Chondrocyte (in vitro differentiated cells): ENCODE measurements around the gene PTMS. TPM values are rescaled to one million over a fixed set of nuclear protein-coding genes. Genes with fewer than 3 reads are reported as not detected.

Experiments
- DNase-seq: peaks from one replicate; pipeline ENCODE4 v3.0.0; 2021; ENCODE audit warnings: mixed read lengths, low spot score
- H3K27ac Mint-ChIP-seq: one replicate; pipeline ENCODE4 v1.8.0; 2021; ENCODE audit warnings: mild to moderate bottlenecking, moderate library complexity, mixed read lengths; ENCODE audit not compliant: unreplicated experiment
- H3K27me3 Mint-ChIP-seq: 2 replicates; pipeline ENCODE4 v1.8.0; 2021; ENCODE audit warnings: low read depth, mixed read lengths
- H3K36me3 Mint-ChIP-seq: 2 replicates; pipeline ENCODE4 v1.8.0; 2021; ENCODE audit warnings: low read depth, mixed read lengths
- H3K4me1 Mint-ChIP-seq: 2 replicates; pipeline ENCODE4 v1.8.0; 2021; ENCODE audit warnings: low read depth, mild to moderate bottlenecking, mixed read lengths
- H3K4me3 Mint-ChIP-seq: one replicate; pipeline ENCODE4 v1.8.0; 2021; ENCODE audit warnings: mild to moderate bottlenecking, moderate library complexity, mixed read lengths; ENCODE audit not compliant: unreplicated experiment
- H3K9me3 Mint-ChIP-seq: 2 replicates; pipeline ENCODE4 v1.8.0; 2021; ENCODE audit warnings: low read depth, mixed read lengths
- total RNA-seq: library from RNA; stranded (reverse); gene quantifications from 3 replicates; pipeline ENCODE4 v1.2.1, GENCODE V29; 2021
- TF ChIP-seq, protein P1 (sequence below): fragments of 200-600 bp; sonication (generic); IDR thresholded peaks from 2 replicates; pipeline ENCODE4 v1.5.0; 2021; ENCODE audit warnings: antibody characterized with exemption, mild to moderate bottlenecking, moderate library complexity

The PTMS gene
- total RNA-seq, 1 donor from 2014 or later = 463 TPM

DNA sequence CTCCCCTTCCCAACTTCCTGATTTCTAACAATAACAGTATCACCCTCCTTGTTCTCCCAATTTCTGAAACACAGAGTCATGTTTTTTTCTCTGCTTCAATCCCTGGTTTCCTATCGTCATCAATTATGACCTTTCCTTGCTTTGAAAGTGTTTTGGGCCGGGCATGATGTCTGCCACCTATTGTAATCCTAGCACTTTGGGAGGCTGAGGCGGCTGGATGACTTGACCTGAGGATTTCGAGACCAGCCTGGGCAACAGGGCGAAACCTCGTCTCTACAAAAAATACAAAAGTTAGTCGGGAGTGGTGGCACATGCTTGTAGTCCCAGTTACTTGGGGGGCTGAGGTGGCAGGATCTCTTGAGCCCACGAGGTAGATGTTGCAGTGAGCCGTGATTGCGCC lies 42.9 kb downstream of the PTMS start:
- Mint-ChIP-seq H3K9me3 (peaks cover 2% of the 10 kb centered on the region), H3K36me3 (no peaks in the 10 kb centered on the region), H3K27me3 (no peaks in the 10 kb centered on the region), H3K27ac (no peak overlapping the region), H3K4me3 (no peak overlapping the region), H3K4me1 (no peaks in the 10 kb centered on the region)
- DNase-seq = no peak
- TF ChIP-seq, protein P1, sequence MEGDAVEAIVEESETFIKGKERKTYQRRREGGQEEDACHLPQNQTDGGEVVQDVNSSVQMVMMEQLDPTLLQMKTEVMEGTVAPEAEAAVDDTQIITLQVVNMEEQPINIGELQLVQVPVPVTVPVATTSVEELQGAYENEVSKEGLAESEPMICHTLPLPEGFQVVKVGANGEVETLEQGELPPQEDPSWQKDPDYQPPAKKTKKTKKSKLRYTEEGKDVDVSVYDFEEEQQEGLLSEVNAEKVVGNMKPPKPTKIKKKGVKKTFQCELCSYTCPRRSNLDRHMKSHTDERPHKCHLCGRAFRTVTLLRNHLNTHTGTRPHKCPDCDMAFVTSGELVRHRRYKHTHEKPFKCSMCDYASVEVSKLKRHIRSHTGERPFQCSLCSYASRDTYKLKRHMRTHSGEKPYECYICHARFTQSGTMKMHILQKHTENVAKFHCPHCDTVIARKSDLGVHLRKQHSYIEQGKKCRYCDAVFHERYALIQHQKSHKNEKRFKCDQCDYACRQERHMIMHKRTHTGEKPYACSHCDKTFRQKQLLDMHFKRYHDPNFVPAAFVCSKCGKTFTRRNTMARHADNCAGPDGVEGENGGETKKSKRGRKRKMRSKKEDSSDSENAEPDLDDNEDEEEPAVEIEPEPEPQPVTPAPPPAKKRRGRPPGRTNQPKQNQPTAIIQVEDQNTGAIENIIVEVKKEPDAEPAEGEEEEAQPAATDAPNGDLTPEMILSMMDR = no peak

DNA sequence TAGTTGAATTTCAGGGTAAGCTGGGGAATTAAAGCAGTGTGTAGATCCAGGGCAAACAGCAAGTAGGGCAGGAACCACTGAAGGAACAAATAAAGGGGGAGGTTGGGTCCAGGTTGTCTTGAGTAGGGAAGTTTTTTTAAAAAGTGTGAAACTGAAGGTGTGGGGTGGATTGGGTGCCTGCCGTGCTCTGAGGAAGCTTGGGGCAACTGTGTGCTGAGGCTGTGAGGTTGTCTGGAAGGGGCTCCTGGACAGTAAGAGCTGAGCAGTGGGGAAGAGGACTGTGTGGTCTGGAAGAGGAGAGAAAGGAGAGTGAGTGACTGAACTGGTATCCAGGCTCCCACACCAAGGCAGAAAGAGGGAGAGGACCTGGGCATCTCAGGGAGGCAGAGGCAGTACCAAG lies 44.6 kb downstream of the PTMS start:
- DNase-seq = no peak
- no peak overlapping the region for H3K4me3 Mint-ChIP-seq

DNA sequence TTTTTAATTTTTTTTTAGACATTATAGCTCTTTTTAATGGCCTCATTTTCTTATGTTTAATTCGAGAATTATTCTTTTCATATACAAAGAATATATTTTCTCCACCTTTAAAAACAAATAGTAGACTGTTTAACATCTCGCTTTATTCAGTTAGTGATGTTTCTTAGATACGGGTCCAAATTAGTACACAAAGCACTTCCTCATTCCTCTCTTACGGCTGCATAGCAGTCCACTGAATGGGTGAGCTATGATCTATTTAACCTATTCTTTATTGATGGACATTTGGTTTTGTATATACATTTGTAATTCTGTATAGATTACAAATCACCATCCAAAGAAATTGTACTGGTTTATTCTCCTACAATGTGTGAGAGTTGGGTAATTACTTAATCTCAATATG lies 47.2 kb downstream of the PTMS start:
- H3K36me3 Mint-ChIP-seq = no peaks in the 10 kb centered on the region
- no peak overlapping the region for H3K27ac Mint-ChIP-seq
- H3K9me3 Mint-ChIP-seq = no peaks in the 10 kb centered on the region
- no peak for DNase-seq
- TF ChIP-seq, protein P1 = no peak
- no peaks in the 10 kb centered on the region for H3K4me1 Mint-ChIP-seq
- no peak overlapping the region for H3K4me3 Mint-ChIP-seq
- H3K27me3 Mint-ChIP-seq = peaks cover 3% of the 10 kb centered on the region

More for the DNA sequence above, 44.6 kb downstream of the PTMS start:
- TF ChIP-seq, protein P1 = no peak
- no peaks in the 10 kb centered on the region for H3K27me3 Mint-ChIP-seq
- H3K27ac Mint-ChIP-seq = no peak overlapping the region
- no peaks in the 10 kb centered on the region for H3K36me3 Mint-ChIP-seq
- H3K4me1 Mint-ChIP-seq = no peaks in the 10 kb centered on the region
- no peaks in the 10 kb centered on the region for H3K9me3 Mint-ChIP-seq

DNA sequence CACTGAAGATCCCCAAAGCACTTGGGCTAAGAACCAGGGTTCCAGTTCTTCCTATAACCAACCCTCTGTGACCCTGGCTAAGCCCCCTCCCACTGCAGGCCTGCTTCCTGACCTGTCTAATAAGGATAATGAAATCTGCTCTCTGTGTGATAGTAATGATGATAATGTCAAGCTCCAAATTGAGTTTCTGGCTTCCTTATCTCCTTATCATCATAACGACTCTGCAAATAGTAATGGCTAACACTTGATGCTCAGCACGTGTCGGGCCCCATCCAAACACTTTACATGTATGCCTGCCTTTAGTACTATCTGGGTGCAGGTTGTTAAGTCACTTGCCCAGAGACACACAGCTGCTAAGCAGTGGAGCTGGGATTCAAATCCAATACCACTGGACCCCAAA lies 50.4 kb downstream of the PTMS start:
- H3K27ac Mint-ChIP-seq = no peak overlapping the region
- peaks cover 3% of the 10 kb centered on the region for H3K27me3 Mint-ChIP-seq
- H3K36me3 Mint-ChIP-seq = no peaks in the 10 kb centered on the region

DNA sequence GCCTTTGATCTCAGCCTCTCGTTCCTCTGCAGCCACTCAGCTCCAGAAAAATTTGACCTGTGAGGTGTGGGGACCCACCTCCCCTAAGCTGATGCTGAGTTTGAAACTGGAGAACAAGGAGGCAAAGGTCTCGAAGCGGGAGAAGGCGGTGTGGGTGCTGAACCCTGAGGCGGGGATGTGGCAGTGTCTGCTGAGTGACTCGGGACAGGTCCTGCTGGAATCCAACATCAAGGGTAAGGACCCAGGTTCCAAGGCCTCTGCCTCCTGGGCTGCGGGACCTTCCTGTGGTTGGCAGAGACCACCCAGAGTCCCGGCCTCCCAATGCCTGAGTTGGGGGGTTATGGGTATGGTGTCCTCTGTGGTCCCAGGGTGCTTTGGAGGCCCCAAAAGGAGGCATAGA lies 50.9 kb downstream of the PTMS start:
- no peak overlapping the region for H3K27ac Mint-ChIP-seq

More for the DNA sequence above, 50.4 kb downstream of the PTMS start:
- TF ChIP-seq, protein P1 = no peak
- no peak for DNase-seq
- Mint-ChIP-seq H3K4me1 (peaks cover 18% of the 10 kb centered on the region), H3K9me3 (no peaks in the 10 kb centered on the region), H3K4me3 (no peak overlapping the region)

More for the DNA sequence above, 50.9 kb downstream of the PTMS start:
- H3K4me3 Mint-ChIP-seq = no peak overlapping the region
- peaks cover 3% of the 10 kb centered on the region for H3K27me3 Mint-ChIP-seq
- TF ChIP-seq, protein P1 = no peak
- peaks cover 21% of the 10 kb centered on the region for H3K4me1 Mint-ChIP-seq
- H3K9me3 Mint-ChIP-seq = no peaks in the 10 kb centered on the region
- DNase-seq = no peak
- no peaks in the 10 kb centered on the region for H3K36me3 Mint-ChIP-seq
